ENCODE data around the gene ZNF275.
"Not testable (repeated sequence)": the region's sequence is repeated elsewhere in the genome, so short reads cannot be mapped to it uniquely, and the experiment has no call there.

The ZNF275 gene

DNA sequence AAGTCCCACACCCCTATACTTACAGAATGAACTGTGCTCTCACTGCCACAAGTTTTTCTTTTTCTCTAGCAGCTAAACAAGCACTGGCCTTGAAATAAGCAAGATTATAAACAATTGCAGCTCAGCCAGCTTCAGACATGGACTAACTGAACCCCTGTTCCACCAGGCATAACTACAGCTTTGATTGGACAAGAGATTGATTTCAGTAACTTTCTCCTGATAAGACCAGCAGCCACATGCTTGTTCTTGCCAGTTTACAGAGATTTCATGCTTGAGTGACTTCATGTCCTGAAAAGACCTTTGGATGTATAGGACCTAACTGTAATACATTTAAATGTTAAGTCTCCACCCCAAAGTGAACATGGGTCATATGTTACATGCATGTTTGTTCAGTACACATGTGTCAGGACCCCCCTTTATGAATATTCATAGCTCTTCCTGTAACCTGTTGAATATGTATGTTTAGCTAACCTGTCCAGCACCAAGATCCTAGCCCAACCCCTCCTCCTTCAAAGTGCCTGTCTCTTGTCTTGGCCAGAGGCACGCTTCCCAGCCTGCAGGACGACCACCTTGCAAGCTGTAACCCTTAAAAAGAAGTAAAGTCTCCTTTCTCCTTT is 27.9 kb downstream of the ZNF275 start:
- DNase-seq (ENCODE audit: low read depth): no peak

DNA sequence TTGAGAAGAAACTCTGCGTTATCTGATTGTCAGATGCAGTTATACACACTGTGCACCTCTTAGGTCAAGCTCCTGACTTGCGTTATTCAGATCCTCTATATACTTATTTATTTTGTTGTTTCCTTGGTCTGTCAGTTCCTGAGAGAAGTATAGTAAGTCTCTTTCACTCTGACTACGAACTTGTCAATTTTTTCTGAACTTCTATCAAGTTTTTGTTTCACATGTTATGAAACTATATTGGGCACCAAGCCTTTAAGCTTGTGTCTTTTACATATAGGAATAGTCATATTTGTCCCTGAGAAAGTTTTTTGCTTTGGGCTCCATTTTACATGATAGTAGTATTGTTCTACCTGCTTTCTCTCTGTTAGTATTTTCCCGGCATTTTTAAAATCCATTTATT is 31.7 kb downstream of the ZNF275 start:
- no peak for DNase-seq (ENCODE audit: low read depth)

DNA sequence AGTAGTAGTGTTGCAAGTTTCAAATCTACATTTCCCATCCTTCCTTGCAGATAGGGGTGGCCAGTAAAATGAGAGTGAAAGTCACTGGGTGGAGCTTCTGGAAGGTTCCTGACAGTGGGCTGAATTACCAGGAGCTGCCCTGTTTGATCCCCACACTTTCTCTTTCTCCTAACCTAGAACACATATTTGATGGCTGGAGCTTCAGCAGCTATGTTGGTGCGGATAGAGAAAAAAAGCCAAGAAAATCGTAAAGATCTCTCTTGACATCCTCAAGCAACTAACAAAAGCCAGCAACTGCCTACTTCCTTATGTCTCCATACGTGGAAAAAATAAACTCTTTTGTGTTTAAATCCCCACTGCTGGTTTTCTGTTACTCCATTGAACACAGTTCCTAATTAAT is 32.2 kb downstream of the ZNF275 start:
- DNase-seq (ENCODE audit: low read depth): no peak

DNA sequence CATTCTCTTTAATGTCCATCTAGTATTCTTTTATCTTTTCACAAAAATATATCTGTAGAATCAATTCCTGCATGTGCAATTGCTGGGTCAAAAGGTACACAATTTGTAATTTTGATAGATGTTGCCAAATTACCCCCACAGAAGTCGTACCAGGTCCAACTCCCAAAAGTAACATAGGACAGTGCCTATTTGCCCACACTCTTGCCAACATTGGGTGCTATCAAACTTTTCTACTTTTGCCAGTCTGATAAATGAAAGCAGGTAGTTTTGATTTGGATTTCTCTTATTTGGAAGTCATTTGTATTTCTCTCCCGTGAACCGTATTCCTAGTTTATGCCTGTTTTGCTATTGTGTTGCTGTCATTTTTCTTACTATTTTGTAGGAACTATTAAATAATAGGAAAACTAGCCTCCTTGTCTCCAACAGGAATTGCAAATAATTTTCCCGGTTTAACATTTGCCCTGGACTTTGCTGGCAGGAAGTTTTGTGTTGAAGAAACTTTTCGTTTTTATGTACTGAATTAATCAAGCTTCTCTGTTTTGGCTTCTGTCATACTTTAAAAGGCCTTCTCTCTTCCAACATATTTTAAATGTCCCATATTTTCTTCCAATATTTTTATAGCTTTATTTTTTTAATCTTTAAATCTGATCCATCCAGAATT is 33.1 kb downstream of the ZNF275 start:
- DNase-seq (ENCODE audit: low read depth): no peak

DNA sequence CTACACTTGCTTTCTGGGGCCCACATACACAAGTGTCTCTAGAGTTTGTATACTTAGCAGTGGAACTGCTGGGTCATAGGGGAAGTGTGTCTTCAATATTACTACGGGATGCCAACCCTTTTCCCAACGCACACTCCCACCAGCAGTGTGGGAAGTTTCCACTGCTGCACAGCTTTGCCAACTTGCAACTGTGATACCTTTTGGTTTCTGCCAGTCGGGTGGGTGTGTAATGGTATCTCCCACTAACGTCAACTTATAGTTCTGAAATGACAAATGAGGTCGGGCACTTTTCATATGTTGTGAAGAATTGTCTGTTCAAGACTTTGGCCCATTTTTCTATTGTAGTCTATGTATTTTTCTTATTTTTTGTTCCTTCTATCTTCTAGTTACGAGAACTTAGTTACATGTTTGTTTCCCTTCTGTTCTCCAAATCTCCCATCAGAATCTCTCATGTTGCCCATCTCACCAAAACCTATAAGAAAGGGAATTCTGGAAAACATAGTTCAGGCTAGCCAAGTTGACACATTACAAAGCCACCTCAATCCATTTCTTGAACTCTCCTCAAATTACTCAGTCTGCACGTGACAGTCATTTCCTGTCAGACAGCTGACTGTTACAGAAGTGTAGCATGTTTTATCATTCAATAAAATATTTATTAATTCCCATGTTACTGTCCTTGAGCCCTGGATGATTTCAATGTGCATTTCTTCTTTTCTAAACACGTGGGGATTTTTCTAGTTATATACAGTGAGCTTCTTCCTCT is 36.5 kb downstream of the ZNF275 start:
- peak; percentile 21 for DNase-seq (ENCODE audit: low read depth)

DNA sequence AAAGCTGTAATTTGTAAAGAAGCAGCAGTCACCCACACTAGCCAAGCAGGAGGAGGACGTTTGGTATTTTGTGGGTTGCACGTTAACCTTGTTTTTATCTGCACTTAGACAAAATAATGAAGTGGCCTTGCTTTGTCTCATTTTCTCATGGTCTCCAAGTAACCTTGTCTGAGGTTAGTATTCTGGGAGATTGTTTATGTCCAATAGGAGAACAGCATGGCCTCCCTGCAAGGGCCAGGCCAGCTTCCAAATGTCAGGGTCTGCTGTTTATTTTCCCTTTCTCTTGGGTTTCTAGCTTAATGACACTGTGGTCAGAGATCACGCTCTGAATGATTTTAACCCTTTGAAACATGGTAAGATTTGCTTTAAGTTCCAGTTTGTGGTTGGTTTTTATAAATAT is 37.3 kb downstream of the ZNF275 start:
- DNase-seq (ENCODE audit: low read depth): peak; percentile 12

DNA sequence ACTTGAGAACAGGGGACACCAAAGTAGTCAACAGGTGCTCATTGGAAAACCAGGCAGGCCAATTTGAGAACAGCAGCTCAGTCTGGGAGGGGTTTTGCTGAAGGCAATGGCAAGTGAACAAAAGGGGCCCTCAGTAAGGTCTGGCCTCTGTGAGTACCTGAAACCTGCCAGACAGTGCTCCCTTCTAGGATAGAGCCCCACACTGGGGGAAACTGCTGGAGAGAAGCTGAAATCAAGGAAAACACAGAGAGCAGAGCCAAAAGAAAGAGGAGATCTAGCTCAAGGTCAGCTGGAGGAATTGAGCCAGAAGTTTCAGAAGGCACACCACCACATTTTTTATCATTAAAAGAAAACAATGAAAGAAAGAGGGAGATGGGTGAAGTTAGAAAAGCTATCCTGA is 39.0 kb downstream of the ZNF275 start:
- no peak for DNase-seq (ENCODE audit: low read depth)

DNA sequence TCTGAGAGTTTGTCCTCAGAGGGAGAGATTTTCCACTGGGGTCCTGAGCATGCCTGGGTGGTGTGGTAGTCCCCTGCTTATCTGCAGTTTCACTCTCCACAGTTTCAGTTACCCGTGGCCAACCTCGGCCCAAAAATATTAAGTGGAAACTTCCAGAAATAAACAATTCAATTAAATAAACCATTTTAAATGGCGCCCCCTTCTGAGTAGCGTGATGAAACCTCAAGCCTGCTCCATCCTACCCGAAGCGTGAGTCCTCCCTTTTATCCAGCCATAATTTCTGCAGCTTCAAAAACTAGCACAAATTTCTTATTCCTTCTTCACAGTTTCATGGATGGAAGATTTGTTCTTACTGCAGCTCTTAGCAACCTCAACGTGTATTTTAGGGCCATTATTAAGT is 40.5 kb downstream of the ZNF275 start:
- DNase-seq (ENCODE audit: low read depth): no peak

DNA sequence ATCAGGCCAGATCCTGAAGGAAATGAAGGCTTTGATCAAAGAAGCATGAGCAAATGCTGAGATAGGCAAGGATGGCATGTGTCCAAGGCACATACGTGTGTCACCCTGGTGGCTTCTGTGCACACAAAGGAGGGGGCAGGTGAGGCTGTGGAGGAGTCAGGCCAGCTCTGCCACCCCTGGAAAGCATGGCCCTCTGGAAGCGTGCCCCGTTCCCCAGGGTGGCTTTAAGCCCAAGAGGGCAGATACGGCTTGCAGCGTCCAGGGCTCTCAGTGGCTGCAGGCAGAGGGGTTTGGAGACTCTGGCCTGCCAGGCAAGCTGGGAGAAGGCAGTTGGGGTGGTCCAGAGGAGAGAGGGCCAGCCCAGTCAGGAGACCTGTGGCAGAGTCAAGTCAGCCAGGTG is 41.6 kb downstream of the ZNF275 start:
- no peak for DNase-seq (ENCODE audit: low read depth)

DNA sequence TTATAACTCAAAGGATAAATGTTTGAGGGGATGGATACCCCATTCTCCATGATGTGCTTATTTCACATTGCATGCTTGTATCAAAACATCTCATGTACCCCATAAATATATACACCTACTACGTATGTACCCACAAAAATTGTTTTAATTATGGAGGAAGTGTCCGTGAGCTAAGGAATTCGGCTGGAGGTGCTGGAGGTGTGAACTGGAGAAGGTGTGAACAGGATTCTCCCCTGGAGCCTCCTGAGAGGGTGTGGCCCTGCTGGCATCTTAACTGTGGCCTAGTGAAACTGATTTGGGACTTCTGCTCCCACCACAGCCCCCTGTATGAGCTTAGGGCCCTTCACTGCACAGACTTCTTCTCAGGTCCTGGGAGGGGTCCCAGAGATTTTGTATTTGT is 43.8 kb downstream of the ZNF275 start:
- no peak for DNase-seq (ENCODE audit: low read depth)

DNA sequence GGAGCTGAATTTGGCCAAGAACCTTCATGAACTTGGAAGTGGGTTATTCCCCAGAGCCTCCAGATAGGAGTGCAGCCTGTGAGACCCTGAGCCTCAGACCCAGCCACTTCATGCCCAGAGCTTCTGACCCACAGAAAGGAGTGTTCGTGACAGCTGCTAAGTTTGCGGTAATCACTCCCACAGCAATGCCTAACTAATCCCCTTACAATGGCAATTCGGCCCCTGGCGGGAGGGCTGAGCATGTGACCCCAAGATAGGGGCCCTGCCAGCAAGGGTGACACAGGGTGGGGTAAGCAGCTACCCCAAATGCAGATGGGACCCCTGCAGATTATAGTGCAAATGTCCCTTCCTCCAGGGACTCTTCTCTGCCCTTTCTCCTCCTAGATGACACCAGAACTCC is 44.7 kb downstream of the ZNF275 start:
- DNase-seq (ENCODE audit: low read depth): no peak

DNA sequence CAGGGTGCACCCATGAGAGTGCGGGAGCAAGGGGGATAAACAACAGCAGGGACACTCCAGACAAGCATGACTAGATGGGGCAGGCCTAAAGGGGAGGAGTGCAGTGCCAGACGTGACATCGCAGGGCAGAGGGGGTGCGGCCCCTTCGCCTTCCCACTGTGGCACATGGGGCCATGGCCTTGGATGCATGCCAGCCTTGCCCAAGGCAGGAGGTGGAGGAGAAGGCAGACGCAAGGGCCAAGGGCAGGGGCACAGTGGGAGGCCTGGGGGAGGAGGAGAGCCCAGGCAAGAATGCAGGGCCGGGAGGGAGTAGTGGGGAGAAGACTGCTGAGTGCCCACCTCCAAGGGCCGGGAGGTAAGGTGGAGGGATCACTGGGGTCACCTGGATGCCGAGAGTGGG is 45.6 kb downstream of the ZNF275 start:
- no peak for DNase-seq (ENCODE audit: low read depth)

DNA sequence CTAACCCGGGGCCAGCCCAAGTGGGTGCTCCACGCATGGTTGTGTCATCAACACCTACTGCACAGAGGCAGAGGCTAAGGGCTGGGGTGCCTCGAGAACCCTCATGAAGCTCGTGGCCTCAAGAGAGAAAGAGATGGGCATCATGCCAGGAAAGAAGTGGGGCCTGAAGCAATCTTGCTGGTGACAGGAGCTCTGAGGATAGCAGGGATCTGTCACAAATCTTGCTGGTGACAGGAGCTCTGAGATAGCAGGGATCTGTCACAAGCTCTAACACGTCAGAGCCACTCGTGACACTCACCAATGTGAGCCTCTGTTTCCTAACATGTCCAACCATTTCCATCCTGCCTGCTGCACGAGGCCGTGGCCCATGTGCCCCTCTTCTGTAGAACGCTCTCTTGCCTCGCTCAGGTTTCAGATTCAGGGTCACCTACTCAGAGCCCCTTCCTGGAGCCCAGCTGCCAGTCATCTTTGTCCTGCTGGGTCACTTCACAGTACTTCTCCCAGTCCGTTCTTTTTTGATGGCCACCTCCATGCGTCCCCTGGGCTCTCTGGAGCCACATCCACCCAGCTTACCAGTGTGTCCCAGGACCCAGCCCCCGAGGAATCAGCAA is 46.1 kb downstream of the ZNF275 start:
- DNase-seq (ENCODE audit: low read depth): no peak

DNA sequence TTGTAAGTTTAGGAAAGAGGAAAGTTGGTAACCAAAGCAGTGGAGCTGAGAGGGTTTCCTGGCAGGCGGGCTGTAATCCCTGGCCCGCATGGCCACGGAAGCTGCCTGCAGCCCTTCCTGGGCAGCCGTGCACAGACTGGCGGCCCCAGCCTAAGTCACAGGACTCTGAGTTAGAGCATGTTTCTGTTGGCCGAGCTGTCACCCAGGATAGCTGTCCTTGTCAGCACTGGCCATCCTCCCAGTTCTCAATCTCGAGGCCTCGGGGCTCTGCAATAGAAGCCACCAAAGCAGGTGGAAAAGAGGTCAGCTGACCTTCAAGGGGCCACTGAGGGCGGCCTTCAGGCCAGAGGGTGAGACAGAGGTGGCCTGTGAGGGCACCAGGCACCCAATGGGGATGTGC is 46.7 kb downstream of the ZNF275 start:
- no peak for DNase-seq (ENCODE audit: low read depth)

DNA sequence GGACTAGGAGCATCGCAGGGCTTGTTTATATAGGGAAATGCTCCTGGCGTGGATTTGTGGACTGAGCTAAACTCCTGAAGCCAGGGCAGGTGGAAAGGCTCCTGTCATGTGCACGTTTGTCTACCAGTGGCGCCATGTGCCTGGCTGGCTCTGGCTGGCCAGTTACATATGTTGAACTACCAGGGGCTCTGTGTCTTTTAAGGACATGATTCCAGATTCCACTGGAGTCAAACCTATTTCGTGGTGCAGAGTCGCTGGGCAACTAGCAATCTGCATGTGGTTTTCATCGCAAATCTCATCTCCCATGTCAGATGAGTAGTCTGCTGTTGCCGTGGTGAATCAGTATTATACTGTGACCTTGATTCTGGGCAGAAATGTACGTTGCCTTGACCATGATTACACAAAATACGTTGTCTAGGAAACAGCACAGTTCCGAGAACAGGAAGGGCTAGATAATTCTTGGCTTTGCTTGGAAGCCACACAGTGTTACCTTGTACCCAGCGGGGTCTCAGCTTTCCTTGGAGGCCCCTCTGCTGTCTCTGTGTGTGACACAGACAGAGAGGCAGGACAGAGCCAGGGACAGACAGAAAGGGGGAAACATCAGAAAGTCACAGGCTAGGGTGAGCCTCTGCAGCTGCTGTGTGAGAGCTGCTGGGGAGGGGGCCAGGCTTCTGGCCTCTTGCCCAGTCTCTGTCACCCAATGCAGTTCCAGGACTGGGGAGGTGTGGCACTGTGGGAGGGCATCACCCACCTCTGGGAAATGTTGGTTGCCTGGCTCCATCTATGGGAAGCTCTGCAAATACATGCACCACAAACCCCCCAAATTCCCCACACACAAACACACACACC is 48.0 kb downstream of the ZNF275 start:
- peak; percentile 75 for DNase-seq (ENCODE audit: low read depth)

DNA sequence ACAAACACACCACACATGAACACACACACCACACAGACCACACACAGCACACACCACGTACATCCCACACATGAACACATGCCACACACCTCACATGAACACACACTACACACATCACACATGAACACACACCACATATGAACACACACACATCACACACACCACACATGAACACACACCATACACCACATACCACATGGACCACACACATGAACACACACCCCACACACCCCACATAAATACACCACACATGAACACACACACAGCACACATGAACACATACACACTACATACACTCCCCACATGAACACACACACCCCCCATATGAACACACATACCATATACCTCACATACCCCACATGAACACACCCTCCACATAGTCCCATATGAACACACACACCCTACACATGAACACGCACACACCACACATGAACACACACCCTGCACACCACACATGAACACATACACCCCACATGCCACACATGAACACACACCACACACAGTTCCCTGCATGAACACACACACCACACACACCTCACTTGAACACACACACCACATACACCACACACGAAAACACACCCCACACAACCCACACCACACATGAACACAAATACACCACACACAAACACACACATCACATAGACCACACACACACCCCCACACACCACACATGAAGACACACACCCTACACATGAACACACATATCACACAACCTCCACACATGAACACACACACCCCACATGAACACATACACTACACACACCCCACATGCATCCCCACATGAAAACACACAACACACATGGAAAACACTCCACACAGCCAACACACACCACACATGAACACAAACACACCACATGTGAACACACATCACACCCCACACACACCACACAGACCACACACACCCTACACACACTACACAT is 48.9 kb downstream of the ZNF275 start:
- no peak for DNase-seq (ENCODE audit: low read depth)

DNA sequence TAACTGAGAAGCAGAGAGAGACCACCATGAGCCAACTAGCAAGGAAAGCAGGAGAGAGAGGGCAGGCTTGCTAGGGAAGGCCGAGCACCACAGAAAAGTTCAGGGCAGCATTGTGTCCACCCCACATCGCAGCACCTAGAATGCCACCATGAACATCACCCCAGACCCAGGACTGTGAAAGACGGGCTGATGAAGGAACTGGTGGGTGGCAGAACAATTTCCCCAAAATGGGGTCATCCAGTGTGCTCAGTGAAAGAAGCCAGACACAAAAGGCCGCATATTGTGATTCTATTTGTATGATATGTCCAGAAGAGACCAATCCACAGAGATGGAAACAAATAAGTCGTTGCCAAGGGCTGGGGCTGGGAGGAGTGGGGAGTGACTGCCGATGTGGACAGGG is 50.4 kb downstream of the ZNF275 start:
- no peak for DNase-seq (ENCODE audit: low read depth)

DNA sequence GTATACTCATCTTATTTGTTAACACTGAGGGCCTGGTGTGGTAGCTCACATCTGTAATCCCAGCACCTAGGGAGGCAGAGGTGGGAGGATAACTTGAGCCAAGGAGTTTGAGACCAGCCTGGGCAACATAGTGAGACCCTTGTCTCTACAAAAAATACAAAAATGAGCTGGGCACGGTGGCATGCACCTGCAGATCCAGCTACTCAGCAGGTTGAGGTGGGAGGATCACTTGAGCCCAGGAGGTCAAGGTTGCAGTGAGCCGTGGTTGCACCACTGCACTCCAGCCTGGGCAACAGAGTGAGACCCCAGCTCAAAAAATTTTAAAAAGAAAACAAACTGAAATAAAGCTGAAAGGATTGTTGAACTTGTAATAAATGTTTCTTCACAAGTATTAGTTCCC is 51.0 kb downstream of the ZNF275 start:
- not testable (repeated sequence) for DNase-seq (ENCODE audit: low read depth)

DNA sequence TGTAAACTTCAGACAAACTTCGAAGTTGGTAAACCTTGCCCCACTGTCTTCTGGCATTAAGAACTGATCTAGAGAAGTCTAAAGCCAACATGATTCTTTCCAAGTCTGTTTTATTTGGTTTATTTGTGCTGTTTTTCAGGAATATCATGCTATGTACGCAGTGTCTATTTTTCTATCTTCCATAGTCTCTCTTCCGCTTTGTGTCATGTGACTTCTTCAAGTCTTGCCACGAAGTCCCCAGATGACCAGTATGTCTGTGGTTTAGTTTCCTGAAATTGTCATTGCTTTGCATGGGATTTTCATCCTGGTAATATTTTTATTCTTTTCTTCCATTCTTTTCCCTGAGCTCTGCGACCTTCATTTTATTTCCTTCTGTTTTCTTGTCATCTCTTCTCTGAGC is 52.1 kb downstream of the ZNF275 start:
- DNase-seq (ENCODE audit: low read depth): no peak

DNA sequence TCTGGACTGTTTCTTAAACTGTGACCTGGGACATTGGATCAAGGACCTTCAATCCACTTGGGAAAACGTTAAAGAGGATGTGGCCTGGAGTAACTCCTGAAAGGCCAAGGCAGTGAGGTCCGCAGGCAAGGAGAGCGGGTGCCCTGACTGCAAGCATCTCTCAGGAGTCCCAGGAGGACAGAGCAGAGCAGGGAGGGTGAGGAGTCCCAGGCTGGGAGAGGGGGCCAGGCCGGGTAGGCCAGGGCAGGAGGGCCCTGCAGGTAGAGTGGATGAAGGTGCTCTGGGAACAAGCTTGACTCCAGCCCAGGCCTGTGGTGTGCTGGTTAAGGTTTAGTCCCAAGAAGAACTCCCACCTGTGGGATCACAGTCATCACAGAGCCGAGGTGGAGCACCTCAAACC is 53.4 kb downstream of the ZNF275 start:
- DNase-seq (ENCODE audit: low read depth): no peak
